Measurements from ENCODE around the gene PNPLA6. TPM values are rescaled to one million over a fixed set of nuclear protein-coding genes. Genes with fewer than 3 reads are reported as not detected.

The PNPLA6 gene
- total RNA-seq, 1 donor from 2014 or later, result 52.7 TPM

DNA sequence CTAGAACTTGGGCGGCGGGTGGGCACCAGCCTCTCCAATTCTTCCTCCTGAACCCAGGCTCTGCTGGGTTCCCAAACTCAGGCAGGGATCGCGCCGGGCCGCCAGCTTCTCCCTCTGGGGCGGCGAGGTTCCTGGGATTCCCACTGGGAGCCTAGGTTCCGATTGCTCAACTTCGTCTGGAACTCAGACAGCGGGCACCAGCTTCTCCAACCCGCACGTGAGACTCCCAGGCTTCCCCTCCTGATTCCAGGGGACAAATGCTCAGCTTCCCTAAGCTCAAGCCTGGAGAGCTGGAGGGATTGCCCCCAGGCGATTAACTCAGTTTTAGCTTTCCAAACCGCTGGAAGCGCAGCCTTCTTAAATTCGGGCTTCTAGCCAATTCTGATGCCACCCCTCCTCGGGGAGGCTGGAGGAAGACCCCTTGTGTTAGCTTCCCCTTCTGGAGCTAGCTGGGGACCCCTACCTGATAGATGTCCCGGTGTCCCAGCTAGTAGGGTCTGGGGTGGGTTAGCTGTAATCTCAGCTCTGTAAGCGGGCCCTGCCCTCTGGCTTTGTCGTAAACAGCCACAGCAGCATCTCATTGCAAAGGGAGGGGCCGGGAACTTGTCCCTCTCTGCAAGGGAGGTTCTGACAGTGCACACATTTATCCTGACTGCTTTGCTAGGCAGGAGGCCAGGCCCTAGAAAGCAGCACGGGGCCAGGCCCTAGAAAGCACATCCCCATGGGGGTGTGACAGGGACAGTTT lies 12.4 kb upstream of the PNPLA6 start:
- Histone ChIP-seq H3K9me3 (ENCODE audit: control insufficient read depth in 3 of 3, low read length in 3 of 3) (no peaks in the 10 kb centered on the region), H3K27me3 (ENCODE audit: control insufficient read depth in 3 of 3, insufficient read depth in 3 of 3, low read length in 3 of 3) (no peaks in the 10 kb centered on the region), H3K9ac (ENCODE audit: low read depth in 1 of 3, low read length in 3 of 3) (peak overlapping the region; percentile 76 to 83 (median 81)), H3K36me3 (ENCODE audit: control insufficient read depth in 3 of 3, insufficient read depth in 3 of 3, low read length in 3 of 3) (peaks cover 19 to 22% (median 20%) of the 10 kb centered on the region in 3 donors), H3K4me3 (ENCODE audit: low read length in 3 of 3) (peak overlapping the region; percentile 72 to 81 (median 76)), H3K4me1 (ENCODE audit: control insufficient read depth in 3 of 3, insufficient read depth in 3 of 3, low read length in 3 of 3) (peaks cover 16 to 25% (median 21%) of the 10 kb centered on the region in 3 donors), H3K27ac (ENCODE audit: low read depth, low read length) (peak overlapping the region; percentile 37)

- Histone ChIP-seq H3K4me1 (ENCODE audit: control insufficient read depth in 3 of 3, insufficient read depth in 3 of 3, low read length in 3 of 3) (peaks cover 16 to 25% (median 21%) of the 10 kb centered on the region in 3 donors), H3K4me3 (ENCODE audit: low read length in 3 of 3) (no peak overlapping the region), H3K27me3 (ENCODE audit: control insufficient read depth in 3 of 3, insufficient read depth in 3 of 3, low read length in 3 of 3) (no peaks in the 10 kb centered on the region), H3K27ac (ENCODE audit: low read depth, low read length) (no peak overlapping the region), H3K36me3 (ENCODE audit: control insufficient read depth in 3 of 3, insufficient read depth in 3 of 3, low read length in 3 of 3) (peaks cover 28 to 31% (median 30%) of the 10 kb centered on the region in 3 donors), H3K9me3 (ENCODE audit: control insufficient read depth in 3 of 3, low read length in 3 of 3) (no peaks in the 10 kb centered on the region), H3K9ac (ENCODE audit: low read depth in 1 of 3, low read length in 3 of 3) (no peak overlapping the region)
Measured at GRCh38 chr19:7524523-7524922, 11.0 kb upstream of the PNPLA6 start.

GRCh38 chr19:7524992-7525739 lies 10.4 kb upstream of the PNPLA6 start:
- H3K9me3 ChIP-seq (ENCODE audit: control insufficient read depth in 3 of 3, low read length in 3 of 3), result no peaks in the 10 kb centered on the region
- no peak overlapping the region for H3K4me3 ChIP-seq (ENCODE audit: low read length in 3 of 3)
- H3K9ac ChIP-seq (ENCODE audit: low read depth in 1 of 3, low read length in 3 of 3), result no peak overlapping the region
- peaks cover 30 to 31% (median 31%) of the 10 kb centered on the region in 3 donors for H3K36me3 ChIP-seq (ENCODE audit: control insufficient read depth in 3 of 3, insufficient read depth in 3 of 3, low read length in 3 of 3)
- no peaks in the 10 kb centered on the region for H3K27me3 ChIP-seq (ENCODE audit: control insufficient read depth in 3 of 3, insufficient read depth in 3 of 3, low read length in 3 of 3)
- peaks cover 16 to 25% (median 21%) of the 10 kb centered on the region in 3 donors for H3K4me1 ChIP-seq (ENCODE audit: control insufficient read depth in 3 of 3, insufficient read depth in 3 of 3, low read length in 3 of 3)
- no peak overlapping the region for H3K27ac ChIP-seq (ENCODE audit: low read depth, low read length)

DNA sequence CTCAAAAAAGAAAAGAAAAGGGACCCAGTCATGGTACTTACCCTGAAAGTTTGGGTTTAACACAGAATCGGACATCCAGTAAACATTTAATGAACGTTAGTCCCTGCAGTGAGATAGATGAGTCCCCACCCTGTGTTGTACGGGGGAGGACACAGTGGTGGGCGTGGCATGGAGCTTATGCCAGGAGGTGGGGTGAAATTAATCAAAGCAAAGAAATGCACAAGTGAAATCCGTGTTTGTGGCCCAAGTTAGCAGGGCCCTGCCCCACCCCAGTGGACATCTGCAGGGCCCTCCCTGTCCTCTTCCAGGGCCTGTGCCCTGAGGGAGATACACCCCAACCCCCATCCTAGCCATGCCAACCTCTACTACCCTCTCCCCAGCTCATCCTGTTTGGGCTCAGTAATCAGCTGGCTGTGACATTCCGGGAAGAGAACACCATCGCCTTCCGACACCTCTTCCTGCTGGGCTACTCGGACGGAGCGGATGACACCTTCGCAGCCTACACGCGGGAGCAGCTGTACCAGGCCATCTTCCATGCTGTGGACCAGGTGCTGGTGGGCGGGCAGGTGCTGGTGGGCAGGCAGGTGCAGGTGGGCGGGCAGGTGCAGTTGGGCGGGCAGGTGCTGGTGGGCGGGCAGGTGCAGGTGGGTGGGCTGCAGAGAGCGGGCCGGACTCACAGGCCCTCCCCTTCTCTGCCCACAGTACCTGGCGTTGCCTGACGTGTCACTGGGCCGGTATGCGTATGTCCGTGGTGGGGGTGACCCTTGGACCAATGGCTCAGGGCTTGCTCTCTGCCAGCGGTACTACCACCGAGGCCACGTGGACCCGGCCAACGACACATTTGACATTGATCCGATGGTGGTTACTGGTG lies 9.2 kb upstream of the PNPLA6 start:
- H3K4me1 ChIP-seq (ENCODE audit: control insufficient read depth in 3 of 3, insufficient read depth in 3 of 3, low read length in 3 of 3), result peaks cover 16 to 21% (median 18%) of the 10 kb centered on the region in 3 donors
- H3K27ac ChIP-seq (ENCODE audit: low read depth, low read length), result no peak overlapping the region
- H3K36me3 ChIP-seq (ENCODE audit: control insufficient read depth in 3 of 3, insufficient read depth in 3 of 3, low read length in 3 of 3), result peaks cover 30 to 33% (median 33%) of the 10 kb centered on the region in 3 donors
- H3K27me3 ChIP-seq (ENCODE audit: control insufficient read depth in 3 of 3, insufficient read depth in 3 of 3, low read length in 3 of 3), result no peaks in the 10 kb centered on the region
- H3K9me3 ChIP-seq (ENCODE audit: control insufficient read depth in 3 of 3, low read length in 3 of 3), result no peaks in the 10 kb centered on the region
- H3K4me3 ChIP-seq (ENCODE audit: low read length in 3 of 3), result no peak overlapping the region
- H3K9ac ChIP-seq (ENCODE audit: low read depth in 1 of 3, low read length in 3 of 3), result no peak overlapping the region

- Histone ChIP-seq H3K4me3 (ENCODE audit: low read length in 3 of 3) (no peak overlapping the region), H3K9ac (ENCODE audit: low read depth in 1 of 3, low read length in 3 of 3) (no peak overlapping the region), H3K4me1 (ENCODE audit: control insufficient read depth in 3 of 3, insufficient read depth in 3 of 3, low read length in 3 of 3) (peaks cover 9 to 14% (median 9%) of the 10 kb centered on the region in 3 donors), H3K36me3 (ENCODE audit: control insufficient read depth in 3 of 3, insufficient read depth in 3 of 3, low read length in 3 of 3) (peaks cover 33% of the 10 kb centered on the region in 3 donors), H3K9me3 (ENCODE audit: control insufficient read depth in 3 of 3, low read length in 3 of 3) (no peaks in the 10 kb centered on the region), H3K27ac (ENCODE audit: low read depth, low read length) (no peak overlapping the region), H3K27me3 (ENCODE audit: control insufficient read depth in 3 of 3, insufficient read depth in 3 of 3, low read length in 3 of 3) (no peaks in the 10 kb centered on the region)
Measured at GRCh38 chr19:7527516-7528191, 7.9 kb upstream of the PNPLA6 start.

GRCh38 chr19:7528192-7528519 lies 7.4 kb upstream of the PNPLA6 start:
- peaks cover 5 to 12% (median 8%) of the 10 kb centered on the region in 3 donors for H3K4me1 ChIP-seq (ENCODE audit: control insufficient read depth in 3 of 3, insufficient read depth in 3 of 3, low read length in 3 of 3)
- H3K9ac ChIP-seq (ENCODE audit: low read depth in 1 of 3, low read length in 3 of 3), result no peak overlapping the region
- no peaks in the 10 kb centered on the region for H3K27me3 ChIP-seq (ENCODE audit: control insufficient read depth in 3 of 3, insufficient read depth in 3 of 3, low read length in 3 of 3)
- no peaks in the 10 kb centered on the region for H3K9me3 ChIP-seq (ENCODE audit: control insufficient read depth in 3 of 3, low read length in 3 of 3)
- peaks cover 33 to 36% (median 33%) of the 10 kb centered on the region in 3 donors for H3K36me3 ChIP-seq (ENCODE audit: control insufficient read depth in 3 of 3, insufficient read depth in 3 of 3, low read length in 3 of 3)
- no peak overlapping the region for H3K27ac ChIP-seq (ENCODE audit: low read depth, low read length)
- H3K4me3 ChIP-seq (ENCODE audit: low read length in 3 of 3), result no peak overlapping the region

DNA sequence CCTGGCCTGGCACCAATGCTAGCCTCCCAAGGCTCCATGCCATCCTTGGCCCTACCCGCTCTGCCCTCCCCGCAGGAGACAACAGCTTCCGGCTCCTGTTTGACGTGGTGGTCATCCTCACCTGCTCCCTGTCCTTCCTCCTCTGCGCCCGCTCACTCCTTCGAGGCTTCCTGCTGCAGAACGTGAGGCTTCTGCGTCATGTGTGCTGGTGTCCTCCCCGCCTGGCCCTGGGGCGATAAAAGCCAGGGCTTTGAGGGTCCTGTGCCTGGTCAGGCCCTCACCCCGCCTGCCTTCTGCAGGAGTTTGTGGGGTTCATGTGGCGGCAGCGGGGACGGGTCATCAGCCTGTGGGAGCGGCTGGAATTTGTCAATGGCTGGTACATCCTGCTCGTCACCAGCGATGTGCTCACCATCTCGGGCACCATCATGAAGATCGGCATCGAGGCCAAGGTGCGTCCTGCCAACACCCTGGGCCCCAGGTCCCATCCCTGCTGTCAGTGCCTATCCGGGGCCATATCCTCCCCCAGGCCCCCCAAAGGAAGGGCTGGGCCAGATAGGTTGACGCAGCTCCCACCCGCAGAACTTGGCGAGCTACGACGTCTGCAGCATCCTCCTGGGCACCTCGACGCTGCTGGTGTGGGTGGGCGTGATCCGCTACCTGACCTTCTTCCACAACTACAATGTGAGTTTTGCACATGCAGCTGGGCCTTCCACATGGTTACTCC lies 6.8 kb upstream of the PNPLA6 start:
- peaks cover 6 to 11% (median 8%) of the 10 kb centered on the region in 3 donors for H3K4me1 ChIP-seq (ENCODE audit: control insufficient read depth in 3 of 3, insufficient read depth in 3 of 3, low read length in 3 of 3)
- no peak overlapping the region for H3K4me3 ChIP-seq (ENCODE audit: low read length in 3 of 3)
- H3K9me3 ChIP-seq (ENCODE audit: control insufficient read depth in 3 of 3, low read length in 3 of 3), result no peaks in the 10 kb centered on the region
- no peak overlapping the region for H3K9ac ChIP-seq (ENCODE audit: low read depth in 1 of 3, low read length in 3 of 3)
- H3K36me3 ChIP-seq (ENCODE audit: control insufficient read depth in 3 of 3, insufficient read depth in 3 of 3, low read length in 3 of 3), result peaks cover 33 to 36% (median 33%) of the 10 kb centered on the region in 3 donors
- no peaks in the 10 kb centered on the region for H3K27me3 ChIP-seq (ENCODE audit: control insufficient read depth in 3 of 3, insufficient read depth in 3 of 3, low read length in 3 of 3)
- H3K27ac ChIP-seq (ENCODE audit: low read depth, low read length), result no peak overlapping the region

DNA sequence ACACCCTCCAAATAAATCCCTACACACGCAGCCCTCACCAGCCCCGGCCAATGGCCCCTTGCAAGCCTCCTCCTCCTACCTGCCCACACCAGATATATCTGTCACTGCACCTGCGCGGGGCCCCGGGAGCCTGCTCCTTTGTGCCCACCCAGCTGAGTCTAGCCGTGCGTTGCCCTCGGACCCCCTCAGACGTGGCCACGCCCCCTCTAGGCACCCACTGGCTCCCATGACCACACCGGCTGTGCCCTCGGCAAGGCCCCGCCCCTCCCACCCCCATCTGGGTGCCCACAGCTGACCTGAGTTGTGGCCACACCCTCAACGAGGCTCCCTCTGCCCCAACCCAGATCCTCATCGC lies 6.3 kb upstream of the PNPLA6 start:
- no peaks in the 10 kb centered on the region for H3K27me3 ChIP-seq (ENCODE audit: control insufficient read depth in 3 of 3, insufficient read depth in 3 of 3, low read length in 3 of 3)
- peaks cover 6 to 9% (median 7%) of the 10 kb centered on the region in 3 donors for H3K4me1 ChIP-seq (ENCODE audit: control insufficient read depth in 3 of 3, insufficient read depth in 3 of 3, low read length in 3 of 3)
- no peak overlapping the region for H3K27ac ChIP-seq (ENCODE audit: low read depth, low read length)
- no peak overlapping the region for H3K9ac ChIP-seq (ENCODE audit: low read depth in 1 of 3, low read length in 3 of 3)
- H3K4me3 ChIP-seq (ENCODE audit: low read length in 3 of 3), result no peak overlapping the region
- no peaks in the 10 kb centered on the region for H3K9me3 ChIP-seq (ENCODE audit: control insufficient read depth in 3 of 3, low read length in 3 of 3)
- peaks cover 33 to 35% (median 33%) of the 10 kb centered on the region in 3 donors for H3K36me3 ChIP-seq (ENCODE audit: control insufficient read depth in 3 of 3, insufficient read depth in 3 of 3, low read length in 3 of 3)

Data from skeletal muscle tissue (tissue), 4 donors.